B cell (primary cell): ENCODE results near the gene PYDC1. TPM values are rescaled to one million over a fixed set of nuclear protein-coding genes. Genes with fewer than 3 reads are reported as not detected.

Experiments used
- ATAC-seq: fragments of 200-7000 bp; cut with Tn5 transposase; one replicate; pipeline ENCODE4 v1.10.0; 2021; ENCODE audit warnings: low read depth, mild to moderate bottlenecking, moderate number of reproducible peaks, moderate library complexity
- CTCF ChIA-PET: fragments of 350-600 bp; sonication (Branson Sonifier 250); formaldehyde crosslinking; loops from one replicate; lab custom pipeline; 2021; ENCODE audit warnings: antibody characterized with exemption, inconsistent platforms; lab: Charles Lee
- POLR2A ChIA-PET: fragments of 350-600 bp; sonication (Branson Sonifier 250); formaldehyde crosslinking; loops from one replicate; lab custom pipeline; 2021; ENCODE audit warnings: antibody characterized with exemption; lab: Charles Lee
- DNase-seq: peaks from one replicate; pipeline ENCODE4 v3.0.0; 2013
- H2AFZ ChIP-seq: 2 replicates; pipeline ENCODE4 v1.6.1; 2012; ENCODE audit warnings: mild to moderate bottlenecking, low read depth, low read length; ENCODE audit not compliant: insufficient read depth, poor library complexity, severe bottlenecking
- H3K27ac ChIP-seq, 2 donors: 1 replicate in 1 of 2; 2 replicates in 1 of 2; pipeline ENCODE4 v1.5.1; 2012 to 2013; ENCODE audit warnings: low read length in 2 of 2, mild to moderate bottlenecking in 2 of 2, moderate library complexity in 1 of 2
- H3K27me3 ChIP-seq, 4 experiments: fragments of 200-600 bp in 1 of 4; sonication (generic) in 1 of 4; replicated peaks in 1 of 4; 1 replicate in 2 of 4; 2 replicates in 2 of 4; pipeline versions ENCODE4 v1.6.1 to v1.7.0; 2013 to 2016; ENCODE audit warnings: low read length in 3 of 4, mild to moderate bottlenecking in 2 of 4, mixed read lengths in 1 of 4, moderate library complexity in 1 of 4; ENCODE audit not compliant: insufficient read depth in 4 of 4, control insufficient read depth in 3 of 4; ENCODE audit errors: control extremely low read depth in 1 of 4
- H3K36me3 ChIP-seq, 2 experiments: replicated peaks in 1 of 2; 1 replicate in 1 of 2; 2 replicates in 1 of 2; pipeline versions ENCODE4 v1.6.1 to v1.7.1; 2013; ENCODE audit warnings: low read length in 1 of 2; ENCODE audit not compliant: insufficient read depth in 2 of 2, control insufficient read depth in 1 of 2; ENCODE audit errors: control extremely low read depth in 1 of 2, extremely low read depth in 1 of 2
- H3K4me1 ChIP-seq, 2 donors: fragments of 200-600 bp in 1 of 2; sonication (generic) in 1 of 2; 1 replicate in 1 of 2; 2 replicates in 1 of 2; pipeline versions ENCODE4 v1.5.1 to v1.6.1; 2013 to 2017; ENCODE audit warnings: low read length in 2 of 2; ENCODE audit not compliant: control insufficient read depth in 2 of 2, insufficient read depth in 2 of 2
- H3K4me2 ChIP-seq: replicated peaks from 2 replicates; pipeline ENCODE3; 2012; ENCODE audit warnings: mild to moderate bottlenecking, low read depth, low read length; ENCODE audit not compliant: poor library complexity, severe bottlenecking
- H3K4me3 ChIP-seq, 5 experiments: fragments of 200-600 bp in 1 of 5; sonication (generic) in 1 of 5; 1 replicate in 3 of 5; 2 replicates in 2 of 5; pipeline versions ENCODE4 v1.5.1 to v1.7.0; 2011 to 2016; ENCODE audit warnings: low read length in 4 of 5, mild to moderate bottlenecking in 4 of 5, low read depth in 2 of 5, control low read depth in 1 of 5, moderate library complexity in 1 of 5; ENCODE audit not compliant: insufficient read depth in 1 of 5; ENCODE audit errors: control extremely low read depth in 1 of 5, extremely low read depth in 1 of 5
- H3K79me2 ChIP-seq: fragments of 200-600 bp; sonication (generic); one replicate; pipeline ENCODE4 v1.6.0; 2016; ENCODE audit warnings: low read length; ENCODE audit not compliant: control insufficient read depth, insufficient read depth
- H3K9ac ChIP-seq: fragments of 200-600 bp; sonication (generic); 2 replicates; pipeline ENCODE4 v1.6.1; 2017; ENCODE audit warnings: mild to moderate bottlenecking, low read length, moderate library complexity
- H3K9me3 ChIP-seq, 3 donors: one replicate each; pipeline versions ENCODE4 v1.6.1 to v1.7.1; 2013; ENCODE audit warnings: low read length in 2 of 3; ENCODE audit not compliant: control insufficient read depth in 2 of 3, insufficient read depth in 1 of 3; ENCODE audit errors: control extremely low read depth in 1 of 3
- H4K20me1 ChIP-seq: 2 replicates; pipeline ENCODE4 v1.6.0; 2012; ENCODE audit warnings: mild to moderate bottlenecking, low read length; ENCODE audit not compliant: insufficient read depth, control insufficient read depth, poor library complexity, severe bottlenecking
- H3K27ac Mint-ChIP-seq: one replicate; pipeline ENCODE4 v1.8.0; 2021; ENCODE audit warnings: mixed read lengths
- H3K27me3 Mint-ChIP-seq: one replicate; pipeline ENCODE4 v1.8.0; 2021; ENCODE audit warnings: mixed read lengths
- H3K4me1 Mint-ChIP-seq: one replicate; pipeline ENCODE4 v1.8.0; 2021; ENCODE audit warnings: mixed read lengths
- H3K4me3 Mint-ChIP-seq: one replicate; pipeline ENCODE4 v1.8.0; 2021; ENCODE audit warnings: mixed read lengths
- H3K9me3 Mint-ChIP-seq: one replicate; pipeline ENCODE4 v1.8.0; 2022; ENCODE audit warnings: mixed read lengths; ENCODE audit not compliant: insufficient read depth
- EZH2 ChIP-seq: IDR thresholded peaks from 2 replicates; pipeline ENCODE4 v1.6.1; 2012; ENCODE audit warnings: borderline replicate concordance, low read depth, mild to moderate bottlenecking, moderate library complexity, low read length; ENCODE audit not compliant: insufficient read depth, poor library complexity, severe bottlenecking
- WGBS: methylation state at CpG from one replicate; pipeline ENCODE4 v1.1.5; 2013; ENCODE audit warnings: missing lambda C conversion rate; ENCODE audit not compliant: insufficient coverage; 5-methylcytosine and 5-hydroxymethylcytosine counted together
- intact Hi-C: fragments of 100-400 bp; cut with micrococcal nuclease; formaldehyde crosslinking; loops from one replicate; pipeline ENCODE4 v1.10.0; 2022
- polyA plus RNA-seq: library from polyadenylated mRNA; depleted of rRNA; stranded (reverse); fragments of >200 nt; gene quantifications from 2 replicates; pipeline ENCODE4 v1.2.3, GENCODE V29; 2012
- total RNA-seq, 2 donors: library from RNA; stranded (reverse); fragments of 120-200 nt in 1 of 2; gene quantifications; 1 replicate in 1 of 2; 2 replicates in 1 of 2; pipeline versions ENCODE4 v1.2.3 to v1.2.4, GENCODE V29; 2013 to 2022
- TF ChIP-seq, protein P1 (sequence below): fragments of 200-600 bp; IDR thresholded peaks from one replicate; pipeline ENCODE4 v1.8.0; 2022; ENCODE audit warnings: antibody characterized with exemption, mild to moderate bottlenecking

The PYDC1 gene
- total and polyA plus RNA-seq, 2 donors (not counting 1 experiment from before 2014, with no cell fraction given): not detected

DNA sequence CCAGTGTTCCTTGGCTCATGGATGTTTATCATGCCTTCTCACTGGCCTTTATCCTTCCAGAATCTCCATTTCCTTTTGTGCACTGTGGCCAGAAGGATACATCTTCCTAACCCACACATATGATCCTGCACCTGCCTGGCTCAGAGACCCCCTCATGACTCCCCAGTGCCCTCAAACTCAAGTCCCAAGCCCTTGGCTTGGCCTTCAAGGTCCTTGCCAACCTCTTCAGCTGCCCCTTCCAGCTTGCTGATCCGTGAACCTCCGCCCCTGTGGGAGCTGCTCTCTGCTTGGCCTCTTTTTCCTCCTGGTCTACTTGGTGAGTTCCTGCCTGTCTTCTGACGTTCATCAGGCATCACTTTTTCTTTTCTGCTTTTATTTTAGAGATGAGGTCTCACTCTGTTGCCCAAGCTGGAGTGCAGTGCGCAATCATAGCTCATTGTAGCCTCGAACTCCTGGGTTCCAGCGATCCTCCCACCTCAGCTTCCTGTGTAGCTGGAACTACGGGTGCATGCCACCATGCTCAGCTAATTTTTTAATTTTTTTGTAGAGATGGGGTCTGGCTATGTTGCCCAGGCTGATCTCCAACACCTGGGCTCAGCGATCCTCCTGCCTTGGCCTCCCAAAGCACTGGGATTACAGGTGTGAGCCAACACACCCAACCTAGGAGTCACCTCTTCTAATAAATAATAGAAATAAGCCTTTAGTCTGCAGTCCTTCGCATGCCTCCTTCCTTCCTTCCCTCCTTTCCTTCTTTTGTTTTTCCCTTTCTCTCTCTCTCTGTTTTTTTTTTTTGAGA is 11.9 kb downstream of the PYDC1 start:
- peaks cover 0 to under 1% of the 10 kb centered on the region in 2 experiments for H3K36me3 ChIP-seq
- Mint-ChIP-seq H3K9me3 (no peaks in the 10 kb centered on the region), H3K4me3 (no peak overlapping the region), H3K27me3 (no peaks in the 10 kb centered on the region), H3K4me1 (peaks cover 38% of the 10 kb centered on the region), H3K27ac (peak overlapping the region; percentile 51)
- ATAC-seq: no peak
- H3K4me1 ChIP-seq: peaks cover 30 to 39% of the 10 kb centered on the region in 2 donors
- CTCF ChIA-PET: interaction anchor here (0.6 to 0.9 kb wide), 2 partner anchors 53 to 177 kb away, joined by 3 read pairs; no protein-coding TSS in a partner anchor
- POLR2A ChIA-PET: interaction anchor here (1.0 kb wide), 1 partner anchor 25 kb away, joined by 5 read pairs; the partner anchor contains the start of gene FUS
- intact Hi-C loops: loop anchor here (5.0 kb wide), 4 partner anchors 57 to 252 kb away; partner anchors contain the start of genes ARMC5 and ZNF843
- no peak overlapping the region for H3K4me3 ChIP-seq
- H3K27ac ChIP-seq: no peak overlapping the region
- H3K79me2 ChIP-seq: peaks cover 6% of the 10 kb centered on the region
- H3K9ac ChIP-seq: no peak overlapping the region
- no peak overlapping the region for H3K4me2 ChIP-seq
- TF ChIP-seq EZH2: no peak
- TF ChIP-seq, protein P1, sequence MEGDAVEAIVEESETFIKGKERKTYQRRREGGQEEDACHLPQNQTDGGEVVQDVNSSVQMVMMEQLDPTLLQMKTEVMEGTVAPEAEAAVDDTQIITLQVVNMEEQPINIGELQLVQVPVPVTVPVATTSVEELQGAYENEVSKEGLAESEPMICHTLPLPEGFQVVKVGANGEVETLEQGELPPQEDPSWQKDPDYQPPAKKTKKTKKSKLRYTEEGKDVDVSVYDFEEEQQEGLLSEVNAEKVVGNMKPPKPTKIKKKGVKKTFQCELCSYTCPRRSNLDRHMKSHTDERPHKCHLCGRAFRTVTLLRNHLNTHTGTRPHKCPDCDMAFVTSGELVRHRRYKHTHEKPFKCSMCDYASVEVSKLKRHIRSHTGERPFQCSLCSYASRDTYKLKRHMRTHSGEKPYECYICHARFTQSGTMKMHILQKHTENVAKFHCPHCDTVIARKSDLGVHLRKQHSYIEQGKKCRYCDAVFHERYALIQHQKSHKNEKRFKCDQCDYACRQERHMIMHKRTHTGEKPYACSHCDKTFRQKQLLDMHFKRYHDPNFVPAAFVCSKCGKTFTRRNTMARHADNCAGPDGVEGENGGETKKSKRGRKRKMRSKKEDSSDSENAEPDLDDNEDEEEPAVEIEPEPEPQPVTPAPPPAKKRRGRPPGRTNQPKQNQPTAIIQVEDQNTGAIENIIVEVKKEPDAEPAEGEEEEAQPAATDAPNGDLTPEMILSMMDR: no peak
- DNase-seq: peak; percentile 13
- 100% methylated on average over 2 of the region's 9 CpGs for WGBS
- H3K9me3 ChIP-seq: peaks cover 0 to 4% (median 0%) of the 10 kb centered on the region in 3 donors
- no peaks in the 10 kb centered on the region for H3K27me3 ChIP-seq
- H2AFZ ChIP-seq: no peak overlapping the region
- peaks cover 11% of the 10 kb centered on the region for H4K20me1 ChIP-seq
